GM12891 (cell line): Measurements from ENCODE around the gene ABCB6.

ENCODE experiments used
- POLR2A ChIP-seq: IDR thresholded peaks from 2 replicates; pipeline ENCODE4 v1.6.1; 2011; ENCODE audit warnings: low read depth, low read length, control low read depth
- POLR2AphosphoS5 ChIP-seq: IDR thresholded peaks from 2 replicates; pipeline ENCODE4 v1.6.1; 2011; ENCODE audit warnings: low read depth, low read length, control low read depth

DNA sequence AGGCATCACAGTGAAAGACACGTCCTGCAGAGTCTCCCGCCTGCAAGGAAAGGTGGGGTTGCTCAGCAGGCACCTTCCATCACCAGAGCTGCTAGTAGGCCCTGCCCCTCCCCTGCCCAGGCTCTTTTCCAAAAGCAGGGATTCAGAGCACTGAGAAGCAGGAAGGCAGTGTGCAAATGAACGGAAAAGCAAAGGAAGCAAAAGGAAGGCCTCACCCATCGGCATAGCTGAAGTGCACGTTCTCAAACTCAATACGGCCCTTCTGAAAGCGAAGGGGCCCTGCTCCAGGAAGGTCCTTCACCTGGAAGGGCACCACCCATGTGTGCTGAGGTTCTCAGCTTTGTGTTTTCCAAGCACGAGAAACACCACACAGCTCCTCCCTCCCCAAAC, 5.7 kb downstream of the ABCB6 start:
- TF ChIP-seq POLR2AphosphoS5 (no peak), POLR2A (no peak)
